H7 (cell line): Measurements from ENCODE around the gene PHC2. TPM values are rescaled to one million over a fixed set of nuclear protein-coding genes. Genes with fewer than 3 reads are reported as not detected.

Source experiments
- DNase-seq: peaks from one replicate; pipeline ENCODE4 v3.0.0; 2012
- H3K27me3 ChIP-seq: 2 replicates; pipeline ENCODE4 v1.6.0; 2011; ENCODE audit warnings: mild to moderate bottlenecking, low read length; ENCODE audit not compliant: control insufficient read depth, insufficient read depth
- H3K36me3 ChIP-seq: replicated peaks from 2 replicates; pipeline ENCODE4 v1.5.1; 2011; ENCODE audit warnings: low read length; ENCODE audit not compliant: control insufficient read depth, insufficient read depth
- H3K4me3 ChIP-seq: 2 replicates; pipeline ENCODE4 v1.5.1; 2011; ENCODE audit warnings: low read depth, mild to moderate bottlenecking, control low read depth, low read length, moderate library complexity; ENCODE audit not compliant: insufficient read depth
- total RNA-seq: library from RNA; depleted of rRNA; stranded (reverse); fragments of >200 nt; shearing (Covaris generic); gene quantifications from 2 replicates; pipeline ENCODE4 v1.2.3, GENCODE V29; 2014

PHC2 gene
- total RNA-seq, 1 experiment from 2014 or later = 50.5 TPM

DNA sequence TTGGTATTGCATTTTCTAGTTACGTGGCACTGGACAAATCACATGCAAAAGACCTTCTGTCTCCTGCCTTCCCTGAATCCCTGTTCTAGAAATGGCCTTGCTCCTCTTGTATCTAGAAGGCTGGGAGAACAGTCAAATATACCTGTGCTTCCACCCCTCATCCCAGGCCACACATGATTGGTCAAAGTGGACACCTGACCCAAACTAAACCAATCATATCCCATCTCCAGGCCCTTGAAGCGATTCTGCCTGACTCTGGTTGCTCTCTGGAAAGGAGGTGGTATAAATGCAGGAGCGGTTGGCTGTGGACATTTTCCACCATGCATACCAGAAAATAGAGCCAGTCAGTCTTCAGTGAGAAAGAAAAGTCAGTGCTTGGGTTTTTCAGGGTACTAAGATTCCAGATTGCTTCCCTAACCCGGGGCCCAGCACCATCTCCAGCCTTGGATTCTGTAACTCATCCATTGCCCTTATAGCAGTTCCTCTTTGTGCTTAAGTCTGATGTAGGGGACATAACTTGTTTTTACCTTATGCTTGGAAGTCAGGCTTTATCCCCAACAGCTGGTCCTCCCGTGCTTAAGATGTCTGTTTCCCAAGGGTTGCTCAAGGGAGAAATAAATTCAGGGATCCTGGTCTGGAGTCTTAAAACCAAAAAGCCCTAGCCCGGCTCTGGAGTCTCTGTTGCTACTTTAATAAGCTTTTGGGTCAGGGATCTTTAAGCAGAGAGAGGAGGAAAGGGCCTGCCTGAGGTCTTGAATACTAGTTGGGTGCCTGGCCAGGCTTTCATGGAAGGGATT lies 7.7 kb upstream of the PHC2 start:
- H3K4me3 ChIP-seq = no peak overlapping the region
- peaks cover 2% of the 10 kb centered on the region; the same call in 1 of the 2 replicates for H3K27me3 ChIP-seq
- DNase-seq = no peak
- H3K36me3 ChIP-seq = no peaks in the 10 kb centered on the region

DNA sequence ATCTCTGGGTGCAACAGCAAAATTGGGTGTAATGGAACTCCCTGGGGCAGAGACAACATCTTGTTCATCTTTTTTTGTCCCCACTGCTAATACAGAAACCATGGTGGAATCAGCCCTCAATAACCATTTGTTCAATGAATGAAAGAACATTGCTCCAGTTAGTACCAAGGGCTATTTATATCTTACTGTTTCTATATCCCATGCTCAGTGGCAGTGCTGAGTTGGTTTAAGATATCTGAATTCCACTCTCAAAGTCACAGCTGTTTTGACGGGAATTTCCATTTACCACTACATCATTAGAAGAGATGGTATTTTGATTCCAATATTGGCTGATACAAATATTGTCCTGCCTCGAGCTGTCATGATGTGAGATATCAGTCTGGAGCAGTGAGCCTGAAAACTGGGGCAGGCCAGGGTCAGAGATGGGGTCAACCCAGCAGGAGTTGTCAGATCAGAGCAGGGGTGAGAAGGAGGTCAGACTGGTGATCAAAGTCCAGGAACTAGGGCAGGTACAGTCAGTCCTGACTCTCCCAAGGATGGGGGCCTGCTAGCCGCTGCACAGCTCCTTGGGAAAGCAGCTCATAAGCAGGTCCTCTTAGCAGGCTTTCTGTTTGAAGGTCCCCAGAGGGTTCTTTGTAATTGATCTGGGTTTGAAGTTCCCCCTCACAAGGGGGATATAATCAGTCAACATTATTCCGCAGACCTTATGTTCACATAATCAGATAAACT lies 5.8 kb upstream of the PHC2 start:
- Histone ChIP-seq H3K4me3 (no peak overlapping the region), H3K36me3 (no peaks in the 10 kb centered on the region), H3K27me3 (no peaks in the 10 kb centered on the region; the same call in 1 of the 2 replicates)
- no peak for DNase-seq

DNA sequence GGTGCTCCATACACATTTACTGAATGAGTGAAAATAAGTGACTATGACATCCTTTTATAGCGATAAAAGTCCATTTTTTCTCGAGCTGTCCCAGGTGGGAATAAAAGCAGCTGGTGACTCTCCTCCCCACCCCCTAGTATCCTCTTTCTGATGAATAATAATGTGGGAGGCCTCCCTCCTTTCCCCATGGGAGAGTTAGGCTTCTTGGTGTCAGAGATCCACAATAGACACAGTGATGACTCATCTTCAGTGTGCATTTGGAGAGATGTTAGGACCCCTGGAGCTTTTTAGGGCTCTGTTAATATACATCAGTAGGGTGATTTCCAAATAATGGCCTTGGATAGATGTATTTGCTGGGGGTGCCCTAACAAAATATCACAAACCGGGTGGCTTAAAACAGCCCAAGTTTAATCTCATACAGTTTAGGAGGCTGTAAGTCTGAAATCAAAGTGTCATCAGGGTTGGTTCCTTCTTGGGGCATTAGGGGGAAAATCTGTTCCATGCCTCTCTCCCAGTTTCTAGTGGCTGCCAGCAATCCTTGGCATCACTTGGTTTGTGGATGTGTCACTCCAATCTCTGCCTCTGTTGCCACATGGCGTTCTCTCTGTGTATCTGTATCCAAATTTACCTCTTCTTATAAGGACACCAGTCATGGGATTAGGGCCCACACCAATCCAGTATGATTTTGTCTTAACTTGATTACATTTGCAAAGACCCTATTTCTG lies 4.4 kb upstream of the PHC2 start:
- DNase-seq = no peak
- Histone ChIP-seq H3K36me3 (no peaks in the 10 kb centered on the region), H3K4me3 (no peak overlapping the region), H3K27me3 (peaks cover 4% of the 10 kb centered on the region; the same call in 1 of the 2 replicates)

DNA sequence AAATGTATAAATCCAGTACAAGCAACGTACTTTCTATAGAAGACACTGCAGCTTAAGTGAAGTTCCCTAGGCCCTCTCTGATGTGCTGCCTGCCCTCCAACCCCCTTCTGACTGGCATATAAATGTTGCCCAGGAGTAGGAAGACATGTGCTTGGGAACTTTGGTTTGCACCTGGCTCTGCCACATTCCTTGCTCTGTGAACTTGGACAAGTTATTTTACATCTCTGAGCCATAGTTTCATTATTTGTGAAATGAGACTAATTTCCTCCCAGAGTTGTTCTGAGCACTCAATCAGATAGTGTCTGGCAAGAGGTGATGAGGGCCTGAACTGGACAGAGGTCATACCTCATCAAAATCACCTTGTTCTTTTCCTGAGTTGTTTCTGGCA lies 3.5 kb upstream of the PHC2 start:
- Histone ChIP-seq H3K4me3 (no peak overlapping the region), H3K27me3 (peaks cover 13% of the 10 kb centered on the region), H3K36me3 (no peaks in the 10 kb centered on the region)
- DNase-seq = no peak

DNA sequence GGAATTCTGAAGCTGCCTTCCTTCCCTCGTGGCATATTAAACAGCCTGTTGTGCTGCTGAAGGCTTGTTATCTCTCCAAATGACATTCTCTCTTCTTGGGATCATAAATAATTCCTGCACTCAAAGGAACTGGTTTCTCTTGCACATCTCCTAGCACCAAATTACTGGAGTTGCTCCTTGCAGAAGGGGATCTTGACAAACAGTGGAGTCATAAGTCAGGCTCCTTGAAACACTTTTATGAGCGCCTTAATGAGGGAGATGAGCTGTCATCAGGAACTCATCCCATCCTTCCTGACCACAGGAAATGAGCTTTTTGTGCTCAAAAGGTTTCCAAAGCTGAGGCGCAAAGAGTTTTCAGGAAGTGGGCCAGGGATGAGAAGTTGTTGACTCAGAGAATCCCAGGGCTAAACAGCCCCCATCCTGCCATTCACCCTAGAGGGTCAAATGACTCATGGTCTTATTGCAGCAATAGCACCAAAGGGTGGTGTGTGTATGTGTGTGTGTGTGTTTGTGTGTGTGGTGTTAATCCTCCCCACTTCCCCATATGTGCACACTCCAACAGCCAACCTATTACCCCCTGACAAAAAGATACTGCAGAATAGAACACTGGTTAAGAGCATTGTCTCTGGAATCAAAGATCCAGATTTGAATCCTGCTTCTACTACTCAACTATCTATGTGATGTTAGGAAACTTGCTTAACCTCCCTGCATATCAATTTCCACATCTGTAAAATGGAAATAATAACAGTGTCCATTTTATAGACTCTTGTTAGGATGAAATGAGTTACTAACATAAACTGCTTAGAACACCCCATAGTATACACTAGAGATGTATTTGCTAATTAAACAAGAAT lies 2.8 kb upstream of the PHC2 start:
- H3K4me3 ChIP-seq = no peak overlapping the region
- peaks cover 19% of the 10 kb centered on the region for H3K27me3 ChIP-seq
- DNase-seq = no peak

DNA sequence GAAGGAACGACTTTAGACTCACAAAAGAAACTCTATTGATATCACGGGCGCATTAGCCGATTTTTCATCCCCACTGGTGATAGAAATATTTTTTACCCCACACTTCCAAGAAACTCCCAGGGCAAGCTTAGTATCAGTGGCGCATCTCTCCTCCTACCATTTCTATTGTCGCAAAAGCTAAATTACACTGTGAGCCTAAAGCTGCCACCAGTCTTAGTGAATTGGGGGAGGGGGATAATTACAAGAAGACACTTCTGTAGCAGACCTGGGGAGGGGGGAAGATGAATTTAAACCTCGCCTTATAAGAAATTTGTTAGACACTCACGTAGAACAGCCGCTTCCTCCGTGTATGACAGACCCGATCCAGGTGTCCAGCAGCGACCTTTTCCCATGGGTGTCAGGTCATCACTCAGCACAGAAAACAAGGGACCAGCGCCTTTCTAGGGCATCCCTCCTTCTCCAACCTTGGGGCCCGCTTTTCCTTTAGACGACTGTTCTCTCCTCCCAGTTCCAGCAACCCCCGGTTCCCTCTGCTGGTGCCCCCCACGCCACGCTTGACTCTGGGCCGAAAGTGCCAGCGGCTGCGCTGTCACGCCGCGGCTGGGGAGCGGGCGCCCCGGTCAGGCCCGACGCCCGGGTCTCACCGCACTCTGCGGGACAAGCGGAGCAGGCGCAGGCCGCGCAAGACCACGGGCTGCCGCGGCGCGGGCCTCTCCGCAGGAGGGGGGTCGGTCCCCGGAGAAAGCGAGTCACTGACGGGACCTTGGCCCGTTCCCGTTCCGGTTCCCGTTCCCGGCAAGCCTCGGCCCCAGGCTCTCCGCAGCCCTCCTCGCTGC lies 821 bp downstream of the PHC2 start:
- Histone ChIP-seq H3K27me3 (peaks cover 23% of the 10 kb centered on the region), H3K4me3 (peak overlapping the region; percentile 77), H3K36me3 (no peaks in the 10 kb centered on the region)
- peak; percentile 35 for DNase-seq

More for the DNA sequence above, 2.8 kb upstream of the PHC2 start:
- no peaks in the 10 kb centered on the region for H3K36me3 ChIP-seq

DNA sequence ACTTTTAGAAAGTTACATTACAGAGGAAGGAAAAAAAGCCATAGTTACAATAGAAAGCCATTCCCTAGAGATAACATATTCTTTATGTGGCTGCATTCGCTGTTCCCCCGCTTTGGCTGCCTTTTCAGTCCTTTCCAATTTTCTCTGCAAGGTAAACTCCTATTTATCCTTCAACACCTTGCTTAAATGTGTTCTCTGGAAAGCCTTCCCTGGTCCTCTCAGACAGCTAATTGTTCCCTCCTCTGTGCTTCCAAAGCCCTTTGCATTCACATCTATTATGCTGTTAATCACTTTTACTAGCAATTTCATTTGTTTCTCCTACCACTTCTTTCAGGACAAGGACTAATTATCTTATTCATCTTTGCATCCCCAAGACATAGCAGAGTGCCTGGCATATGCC lies 1.6 kb downstream of the PHC2 start:
- H3K36me3 ChIP-seq = no peaks in the 10 kb centered on the region
- H3K4me3 ChIP-seq = peak overlapping the region; percentile 77; the same call in 1 of the 2 replicates
- DNase-seq = peak; percentile 30
- peaks cover 23% of the 10 kb centered on the region for H3K27me3 ChIP-seq

DNA sequence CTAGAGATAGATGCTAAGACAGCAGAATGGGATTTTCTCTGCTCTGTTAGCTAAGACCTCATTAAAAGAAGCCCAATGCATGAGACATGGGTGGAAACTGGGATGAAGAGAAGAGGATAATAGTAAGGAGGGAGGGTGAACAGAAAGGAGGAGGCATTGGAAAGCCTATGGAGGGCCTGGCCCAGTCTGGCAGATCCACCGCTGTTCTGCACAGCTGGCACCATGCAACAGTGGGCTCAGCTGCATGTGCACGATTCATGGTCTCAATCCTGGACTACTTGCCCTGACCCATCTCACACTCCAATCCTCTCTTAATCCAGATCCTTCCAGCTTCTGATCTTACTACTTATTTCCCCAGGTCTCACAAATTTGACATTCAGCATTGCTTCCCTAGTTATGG lies 2.2 kb downstream of the PHC2 start:
- Histone ChIP-seq H3K36me3 (no peaks in the 10 kb centered on the region), H3K4me3 (no peak overlapping the region), H3K27me3 (peaks cover 23% of the 10 kb centered on the region)
- DNase-seq = no peak

DNA sequence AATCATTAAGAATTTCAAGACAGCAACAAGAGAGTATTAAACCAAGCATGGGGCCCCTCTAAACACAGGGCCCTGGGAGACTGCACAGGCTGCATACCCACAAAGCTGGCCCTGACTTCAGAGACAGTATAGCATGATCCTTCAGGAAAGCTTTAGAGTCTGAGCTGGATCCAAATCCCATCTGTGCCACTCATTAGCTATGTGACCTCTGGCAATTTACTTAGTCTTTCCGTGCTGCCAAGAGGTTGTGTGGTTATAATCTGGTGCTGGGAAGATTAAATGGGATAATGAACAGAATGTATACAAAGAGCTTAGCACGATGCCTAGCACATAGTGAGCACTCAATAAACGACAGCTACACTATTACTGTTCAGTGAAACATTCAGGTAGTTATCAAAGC lies 4.0 kb downstream of the PHC2 start:
- Histone ChIP-seq H3K27me3 (peaks cover 23% of the 10 kb centered on the region), H3K36me3 (no peaks in the 10 kb centered on the region), H3K4me3 (no peak overlapping the region)
- no peak for DNase-seq

DNA sequence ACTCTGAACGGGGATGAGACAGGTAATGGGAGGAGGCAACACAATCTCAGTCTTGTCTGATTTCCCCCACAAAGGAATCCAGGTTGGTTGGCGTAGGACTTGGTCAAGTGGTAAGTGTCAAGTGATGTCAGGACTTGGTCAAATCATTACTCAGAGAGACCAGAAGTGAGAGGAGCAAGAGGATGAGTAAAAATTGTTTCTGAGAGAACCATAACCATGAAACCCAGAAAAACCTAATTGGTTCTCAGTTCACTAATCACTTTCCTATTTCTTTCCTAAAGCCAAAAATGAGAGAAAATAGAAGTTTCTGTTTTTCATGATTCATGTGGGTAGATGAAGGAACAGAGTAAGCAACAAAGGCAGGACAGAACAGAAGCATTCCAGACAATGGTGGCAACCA lies 5.0 kb downstream of the PHC2 start:
- Histone ChIP-seq H3K36me3 (no peaks in the 10 kb centered on the region), H3K4me3 (no peak overlapping the region), H3K27me3 (peaks cover 22% of the 10 kb centered on the region)
- no peak for DNase-seq

DNA sequence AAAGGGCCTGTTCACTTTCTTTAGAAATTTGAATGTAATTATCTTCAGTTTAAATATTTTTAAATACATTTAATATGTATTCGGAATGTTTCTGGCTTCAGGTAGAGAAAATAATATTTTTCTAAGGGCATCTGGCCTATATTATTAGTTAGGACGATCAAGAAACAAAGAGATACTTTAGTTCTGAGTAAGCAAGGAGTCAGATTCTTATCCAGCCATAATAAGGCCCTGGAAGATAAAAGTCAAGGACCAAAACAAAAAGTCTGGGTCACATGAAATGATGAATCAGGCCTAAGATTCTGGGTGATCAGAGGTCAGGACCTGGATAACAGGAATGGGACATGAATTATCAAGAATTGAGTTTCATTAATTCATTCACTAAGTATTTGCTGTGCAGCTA lies 6.3 kb downstream of the PHC2 start:
- Histone ChIP-seq H3K36me3 (no peaks in the 10 kb centered on the region), H3K27me3 (peaks cover 13% of the 10 kb centered on the region), H3K4me3 (no peak overlapping the region)
- no peak for DNase-seq

DNA sequence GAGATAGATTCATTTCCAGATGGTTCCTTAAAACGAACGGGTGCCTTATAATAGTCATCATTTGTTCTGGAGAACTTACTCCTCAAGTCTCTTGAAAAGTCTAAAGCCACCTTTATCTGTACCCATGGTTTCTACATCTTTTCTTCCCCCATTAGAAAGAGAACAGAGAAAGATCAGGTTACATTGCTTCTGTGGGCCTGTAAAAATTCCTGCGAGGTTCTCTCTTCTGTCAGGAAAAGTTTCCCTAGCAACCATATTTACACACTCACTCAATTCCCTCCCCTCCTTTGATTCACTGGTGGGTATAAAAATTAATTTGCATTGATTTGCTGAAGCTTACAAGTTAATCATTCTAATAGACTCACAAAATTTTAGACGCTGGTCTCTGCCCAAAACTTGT lies 6.7 kb downstream of the PHC2 start:
- peaks cover 9% of the 10 kb centered on the region for H3K27me3 ChIP-seq
- H3K4me3 ChIP-seq = no peak overlapping the region
- DNase-seq = peak; percentile 29
- no peaks in the 10 kb centered on the region for H3K36me3 ChIP-seq
